GM21447 (cell line): Measurements from ENCODE around the gene NID2.

ENCODE experiments used
- ATAC-seq: cut with Tn5 transposase; IDR thresholded peaks from one replicate; pipeline ENCODE4 v1.9.1; 2021; ENCODE audit not compliant: unreplicated experiment

NID2 gene

GRCh38 chr14:52080808-52081755 is 12.2 kb upstream of the NID2 start:
- ATAC-seq: no peak

GRCh38 chr14:52080158-52080800 is 11.4 kb upstream of the NID2 start:
- ATAC-seq: no peak

GRCh38 chr14:52079239-52079959 is 10.5 kb upstream of the NID2 start:
- no peak for ATAC-seq

GRCh38 chr14:52078721-52079120 is 9.9 kb upstream of the NID2 start:
- ATAC-seq: no peak

GRCh38 chr14:52078095-52078531 is 9.3 kb upstream of the NID2 start:
- ATAC-seq: no peak

- ATAC-seq: no peak
These were observed 8.6 kb upstream of the NID2 start for GRCh38 chr14:52077256-52077979.

- no peak for ATAC-seq
These were observed 7.5 kb upstream of the NID2 start for GRCh38 chr14:52076334-52076733.

GRCh38 chr14:52075371-52075770 is 6.5 kb upstream of the NID2 start:
- no peak for ATAC-seq

GRCh38 chr14:52073251-52073650 is 4.4 kb upstream of the NID2 start:
- ATAC-seq: no peak

- no peak for ATAC-seq
These were observed 3.5 kb upstream of the NID2 start for GRCh38 chr14:52072266-52072780.

GRCh38 chr14:52071675-52072074 is 2.8 kb upstream of the NID2 start:
- no peak for ATAC-seq

GRCh38 chr14:52070051-52070431 is 1.2 kb upstream of the NID2 start:
- no peak for ATAC-seq

- no peak for ATAC-seq
These were observed 620 bp upstream of the NID2 start for GRCh38 chr14:52069307-52070050.

- no peak for ATAC-seq
These were observed 815 bp downstream of the NID2 start for GRCh38 chr14:52067873-52068614.

GRCh38 chr14:52064174-52064573 is 4.7 kb downstream of the NID2 start:
- ATAC-seq: no peak

- no peak for ATAC-seq
These were observed 5.8 kb downstream of the NID2 start for GRCh38 chr14:52063052-52063462.

- ATAC-seq: no peak
These were observed 7.0 kb downstream of the NID2 start for GRCh38 chr14:52061890-52062289.

- ATAC-seq: no peak
These were observed 7.5 kb downstream of the NID2 start for GRCh38 chr14:52061390-52061789.

GRCh38 chr14:52060080-52060479 is 8.8 kb downstream of the NID2 start:
- no peak for ATAC-seq
